Osteoblast (primary cell): ENCODE measurements around the gene TFPI. TPM values are rescaled to one million over a fixed set of nuclear protein-coding genes. Genes with fewer than 3 reads are reported as not detected.

Experiments used
- DNase-seq: peaks from one replicate; pipeline ENCODE4 v3.0.0; 2011; ENCODE audit warnings: low spot score, mixed read lengths; ENCODE audit not compliant: insufficient read length; ENCODE audit errors: missing footprints
- H2AFZ ChIP-seq: 2 replicates; pipeline ENCODE4 v1.6.0; 2011; ENCODE audit warnings: mild to moderate bottlenecking, low read length
- H3K27ac ChIP-seq: 2 replicates; pipeline ENCODE4 v1.5.1; 2011; ENCODE audit warnings: mild to moderate bottlenecking, low read depth, low read length, moderate library complexity
- H3K27me3 ChIP-seq: 2 replicates; pipeline ENCODE4 v1.6.0; 2012; ENCODE audit warnings: mild to moderate bottlenecking, control low read depth, inconsistent platforms, low read length, moderate library complexity; ENCODE audit not compliant: insufficient read depth
- H3K36me3 ChIP-seq: 2 replicates; pipeline ENCODE4 v1.5.1; 2011; ENCODE audit warnings: mild to moderate bottlenecking, low read length, control low read depth, moderate library complexity; ENCODE audit not compliant: insufficient read depth
- H3K4me1 ChIP-seq: 2 replicates; pipeline ENCODE4 v1.5.1; 2011; ENCODE audit warnings: mild to moderate bottlenecking, low read length, control low read depth, moderate library complexity; ENCODE audit not compliant: insufficient read depth
- H3K4me2 ChIP-seq: 2 replicates; pipeline ENCODE4 v1.6.0; 2011; ENCODE audit warnings: mild to moderate bottlenecking, low read length; ENCODE audit not compliant: insufficient read depth
- H3K4me3 ChIP-seq: fragments of 200-600 bp; sonication (generic); 3 replicates; pipeline ENCODE4 v1.5.1; 2012; ENCODE audit warnings: mild to moderate bottlenecking, low read length, inconsistent platforms; ENCODE audit not compliant: insufficient read depth
- H3K79me2 ChIP-seq: 2 replicates; pipeline ENCODE4 v1.6.0; 2012; ENCODE audit warnings: mild to moderate bottlenecking, low read length, control low read depth, inconsistent platforms; ENCODE audit not compliant: insufficient read depth
- H3K9me3 ChIP-seq: 2 replicates; pipeline ENCODE4 v1.5.1; 2011; ENCODE audit warnings: low read depth, low read length, control low read depth
- H4K20me1 ChIP-seq: 2 replicates; pipeline ENCODE4 v1.6.0; 2012; ENCODE audit warnings: mild to moderate bottlenecking, low read length, control low read depth; ENCODE audit not compliant: insufficient read depth
- total RNA-seq: library from RNA; depleted of rRNA; stranded (reverse); fragments of >200 nt; gene quantifications from 2 replicates; pipeline ENCODE4 v1.2.3, GENCODE V29; 2012
- TF ChIP-seq, protein P1 (sequence below): IDR thresholded peaks from 2 replicates; pipeline ENCODE4 v1.5.1; 2011; ENCODE audit warnings: mild to moderate bottlenecking, low read depth, low read length, moderate library complexity; ENCODE audit errors: extremely low read depth

Gene TFPI
- total RNA-seq, 1 donor = 123 TPM

DNA sequence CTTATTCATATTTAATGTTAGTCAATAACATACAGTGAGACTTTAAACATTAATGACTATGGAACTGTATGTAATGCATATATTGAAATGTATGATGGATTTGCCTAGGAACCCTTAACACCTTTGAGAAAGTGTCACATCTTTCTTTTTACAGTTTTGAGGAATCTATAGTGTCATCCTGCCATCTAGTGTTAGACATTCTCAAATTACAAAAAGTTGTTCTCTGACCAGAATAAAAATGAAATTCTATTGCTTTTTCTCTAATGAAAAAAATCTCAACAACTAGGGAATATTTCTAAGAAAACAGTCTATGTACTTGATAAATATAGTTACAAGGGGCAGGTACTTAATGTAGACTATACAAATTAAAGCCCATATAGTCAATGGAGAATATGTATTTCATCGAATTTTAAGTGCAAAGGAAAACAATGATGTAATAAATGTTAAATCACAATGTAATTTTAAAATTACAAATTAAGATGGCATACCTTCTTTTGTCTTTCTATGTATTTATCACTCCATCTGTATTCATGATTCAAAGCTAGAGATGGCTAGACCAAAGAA, 101.1 kb downstream of the TFPI start:
- no peak for DNase-seq
- no peaks in the 10 kb centered on the region for H3K36me3 ChIP-seq

DNA sequence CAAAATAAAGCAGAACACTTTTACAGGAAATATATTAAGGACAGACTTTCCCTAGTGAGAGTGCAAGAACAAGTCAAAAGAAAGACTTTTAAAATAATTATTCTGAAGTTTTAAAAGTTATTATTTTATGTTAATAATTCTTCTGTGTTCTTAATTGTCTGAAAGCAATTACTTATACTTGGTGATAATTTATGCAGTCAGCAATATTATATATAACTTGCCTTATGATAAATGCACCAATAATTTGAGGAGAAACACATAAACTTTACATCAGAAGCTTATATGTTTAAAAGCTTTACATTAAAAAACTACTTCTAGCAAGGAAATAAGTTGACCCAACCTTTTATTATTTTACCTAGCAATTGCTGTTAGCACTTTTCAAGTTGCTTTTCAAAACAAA, 102.7 kb downstream of the TFPI start:
- Histone ChIP-seq H2AFZ (no peak overlapping the region), H3K4me3 (no peak overlapping the region), H3K27me3 (no peaks in the 10 kb centered on the region), H3K27ac (no peak overlapping the region), H3K9me3 (no peaks in the 10 kb centered on the region), H4K20me1 (no peaks in the 10 kb centered on the region), H3K79me2 (no peaks in the 10 kb centered on the region), H3K4me1 (peaks cover 6% of the 10 kb centered on the region), H3K4me2 (no peak overlapping the region), H3K36me3 (no peaks in the 10 kb centered on the region)
- TF ChIP-seq, protein P1, sequence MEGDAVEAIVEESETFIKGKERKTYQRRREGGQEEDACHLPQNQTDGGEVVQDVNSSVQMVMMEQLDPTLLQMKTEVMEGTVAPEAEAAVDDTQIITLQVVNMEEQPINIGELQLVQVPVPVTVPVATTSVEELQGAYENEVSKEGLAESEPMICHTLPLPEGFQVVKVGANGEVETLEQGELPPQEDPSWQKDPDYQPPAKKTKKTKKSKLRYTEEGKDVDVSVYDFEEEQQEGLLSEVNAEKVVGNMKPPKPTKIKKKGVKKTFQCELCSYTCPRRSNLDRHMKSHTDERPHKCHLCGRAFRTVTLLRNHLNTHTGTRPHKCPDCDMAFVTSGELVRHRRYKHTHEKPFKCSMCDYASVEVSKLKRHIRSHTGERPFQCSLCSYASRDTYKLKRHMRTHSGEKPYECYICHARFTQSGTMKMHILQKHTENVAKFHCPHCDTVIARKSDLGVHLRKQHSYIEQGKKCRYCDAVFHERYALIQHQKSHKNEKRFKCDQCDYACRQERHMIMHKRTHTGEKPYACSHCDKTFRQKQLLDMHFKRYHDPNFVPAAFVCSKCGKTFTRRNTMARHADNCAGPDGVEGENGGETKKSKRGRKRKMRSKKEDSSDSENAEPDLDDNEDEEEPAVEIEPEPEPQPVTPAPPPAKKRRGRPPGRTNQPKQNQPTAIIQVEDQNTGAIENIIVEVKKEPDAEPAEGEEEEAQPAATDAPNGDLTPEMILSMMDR = no peak
- no peak for DNase-seq

More for the DNA sequence above, 101.1 kb downstream of the TFPI start:
- no peaks in the 10 kb centered on the region for H3K27me3 ChIP-seq
- no peaks in the 10 kb centered on the region for H3K79me2 ChIP-seq
- TF ChIP-seq, protein P1 = peak; percentile 55
- H4K20me1 ChIP-seq = no peaks in the 10 kb centered on the region
- no peak overlapping the region for H2AFZ ChIP-seq
- no peak overlapping the region for H3K27ac ChIP-seq
- no peak overlapping the region for H3K4me3 ChIP-seq
- no peak overlapping the region for H3K4me2 ChIP-seq
- no peaks in the 10 kb centered on the region for H3K9me3 ChIP-seq
- peaks cover 4% of the 10 kb centered on the region for H3K4me1 ChIP-seq

DNA sequence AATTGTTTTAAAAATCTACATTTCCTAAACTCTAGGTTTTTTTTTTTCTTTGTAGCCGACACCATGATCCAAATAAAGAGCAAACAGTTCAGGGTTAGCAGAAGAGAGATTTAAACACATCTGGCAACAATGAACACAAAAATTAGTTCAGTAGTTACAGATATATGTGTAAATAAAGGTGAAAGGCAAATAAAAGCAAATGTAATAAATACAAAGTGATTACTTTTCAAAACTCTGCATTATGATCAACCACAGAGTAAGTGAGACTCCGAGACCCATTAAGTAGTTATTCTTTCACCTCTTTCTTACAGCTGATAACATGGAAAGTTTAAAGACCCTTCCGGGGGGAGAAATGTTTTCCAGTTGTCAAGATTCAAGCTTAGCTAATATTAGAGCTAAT, 106.9 kb downstream of the TFPI start:
- peak overlapping the region; percentile 78 for H2AFZ ChIP-seq
- peaks cover 6% of the 10 kb centered on the region for H3K4me1 ChIP-seq
- H3K9me3 ChIP-seq = no peaks in the 10 kb centered on the region
- no peaks in the 10 kb centered on the region for H3K36me3 ChIP-seq
- H4K20me1 ChIP-seq = no peaks in the 10 kb centered on the region
- H3K79me2 ChIP-seq = no peaks in the 10 kb centered on the region
- no peaks in the 10 kb centered on the region for H3K27me3 ChIP-seq
- H3K4me2 ChIP-seq = peak overlapping the region; percentile 86
- H3K27ac ChIP-seq = no peak overlapping the region
- TF ChIP-seq, protein P1 = no peak
- H3K4me3 ChIP-seq = no peak overlapping the region
- DNase-seq = no peak

DNA sequence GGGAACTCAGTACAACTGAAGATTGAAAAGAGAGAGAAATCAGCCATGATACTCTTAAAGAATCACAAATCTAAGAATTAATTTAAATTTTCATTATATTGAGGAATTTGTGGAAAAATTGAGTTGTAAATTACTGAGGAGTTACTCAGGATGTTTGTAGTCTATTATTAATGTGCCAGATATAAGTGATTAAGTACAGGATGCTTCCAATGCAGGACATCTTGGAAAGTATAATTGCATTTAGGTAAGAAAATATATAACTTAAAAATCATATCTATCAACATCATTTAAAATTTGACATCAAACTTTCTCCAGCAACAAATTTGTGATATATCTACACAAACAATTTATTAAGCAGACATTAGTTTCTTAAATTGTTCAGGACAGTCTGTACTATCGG, 107.5 kb downstream of the TFPI start:
- H3K4me3 ChIP-seq = no peak overlapping the region
- H3K79me2 ChIP-seq = no peaks in the 10 kb centered on the region
- H3K9me3 ChIP-seq = no peaks in the 10 kb centered on the region
- H3K27me3 ChIP-seq = no peaks in the 10 kb centered on the region
- no peaks in the 10 kb centered on the region for H3K36me3 ChIP-seq
- peaks cover 6% of the 10 kb centered on the region for H3K4me1 ChIP-seq
- no peak overlapping the region for H2AFZ ChIP-seq
- H3K4me2 ChIP-seq = peak overlapping the region; percentile 86
- no peaks in the 10 kb centered on the region for H4K20me1 ChIP-seq
- H3K27ac ChIP-seq = no peak overlapping the region
- DNase-seq = no peak
- TF ChIP-seq, protein P1 = no peak
